G401 (cell line): ENCODE measurements around the gene SHANK2. TPM values are rescaled to one million over a fixed set of nuclear protein-coding genes. Genes with fewer than 3 reads are reported as not detected.
"Not testable (repeated sequence)": the region's sequence is repeated elsewhere in the genome, so short reads cannot be mapped to it uniquely, and the experiment has no call there.

Source experiments
- DNase-seq: peaks from one replicate; pipeline ENCODE4 v3.0.0-alpha.2; 2015; ENCODE audit warnings: low spot score
- in situ Hi-C: cut with HindIII; loops from 2 replicates; pipeline ENCODE4 v1.10.0; 2016; ENCODE audit warnings: low sequenced_read_pairs, mixed read lengths
- total RNA-seq: library from RNA; depleted of rRNA; stranded (reverse); fragments of >200 nt; shearing (Covaris generic); gene quantifications from 2 replicates; pipeline ENCODE4 v1.2.3, GENCODE V29; 2014

Gene SHANK2
- total RNA-seq, 1 experiment from 2014 or later: not detected

- DNase-seq: peak; percentile 34
- in situ Hi-C loops: loop anchor here (5.0 kb wide), 1 partner anchor 35 kb away; no protein-coding TSS in a partner anchor
Observed at GRCh38 chr11:71247551-71248250, 4.7 kb downstream of the SHANK2 start.

- in situ Hi-C loops: loop anchor here (5.0 kb wide), 1 partner anchor 34 kb away; no protein-coding TSS in a partner anchor
Observed at GRCh38 chr11:71246559-71246958, 5.8 kb downstream of the SHANK2 start.

GRCh38 chr11:71245601-71246391 lies 6.6 kb downstream of the SHANK2 start:
- no peak for DNase-seq
- in situ Hi-C loops: loop anchor here (5.0 kb wide), 1 partner anchor 33 kb away; no protein-coding TSS in a partner anchor

More at GRCh38 chr11:71246559-71246958, 5.8 kb downstream of the SHANK2 start:
- DNase-seq: no peak

GRCh38 chr11:71244116-71244810 lies 8.1 kb downstream of the SHANK2 start:
- in situ Hi-C loops: no loop called here
- DNase-seq: no peak

GRCh38 chr11:71242391-71242790 lies 10.0 kb downstream of the SHANK2 start:
- in situ Hi-C loops: no loop called here

GRCh38 chr11:71241721-71242259 lies 10.6 kb downstream of the SHANK2 start:
- DNase-seq: no peak
- in situ Hi-C loops: no loop called here

More at GRCh38 chr11:71242391-71242790, 10.0 kb downstream of the SHANK2 start:
- DNase-seq: no peak

- in situ Hi-C loops: no loop called here
- DNase-seq: no peak
Observed at GRCh38 chr11:71240865-71241691, 11.3 kb downstream of the SHANK2 start.

- in situ Hi-C loops: no loop called here
- DNase-seq: no peak
Observed at GRCh38 chr11:71240061-71240690, 12.2 kb downstream of the SHANK2 start.

GRCh38 chr11:71239581-71239980 lies 12.8 kb downstream of the SHANK2 start:
- in situ Hi-C loops: no loop called here
- DNase-seq: no peak

- in situ Hi-C loops: no loop called here
- DNase-seq: no peak
Observed at GRCh38 chr11:71238941-71239340, 13.4 kb downstream of the SHANK2 start.

- in situ Hi-C loops: no loop called here
- no peak for DNase-seq
Observed at GRCh38 chr11:71238285-71238875, 14.0 kb downstream of the SHANK2 start.

GRCh38 chr11:71237853-71238252 lies 14.5 kb downstream of the SHANK2 start:
- DNase-seq: no peak
- in situ Hi-C loops: no loop called here

- DNase-seq: no peak
- in situ Hi-C loops: no loop called here
Observed at GRCh38 chr11:71236836-71237475, 15.4 kb downstream of the SHANK2 start.

GRCh38 chr11:71235719-71236118 lies 16.7 kb downstream of the SHANK2 start:
- DNase-seq: no peak
- in situ Hi-C loops: no loop called here

GRCh38 chr11:71233896-71234852 lies 18.2 kb downstream of the SHANK2 start:
- DNase-seq, in situ Hi-C loops: not testable (repeated sequence)

GRCh38 chr11:71232364-71232763 lies 20.0 kb downstream of the SHANK2 start:
- DNase-seq: no peak
- in situ Hi-C loops: no loop called here
